Sigmoid colon (tissue), 7 donors: ENCODE measurements around the gene KCP. TPM values are rescaled to one million over a fixed set of nuclear protein-coding genes. Genes with fewer than 3 reads are reported as not detected.

ENCODE experiments used
- DNase-seq: peaks from one replicate; pipeline ENCODE4 v3.0.0-alpha.2; 2019
- H3K27ac ChIP-seq, 4 donors: fragments of 200-600 bp; sonication (generic); one replicate each; pipeline ENCODE4 v1.5.1; 2016 to 2019; ENCODE audit warnings: mild to moderate bottlenecking in 1 of 4
- H3K27me3 ChIP-seq, 3 donors: fragments of 200-600 bp; sonication (generic); one replicate each; pipeline ENCODE4 v1.5.1; 2019; ENCODE audit warnings: mild to moderate bottlenecking in 1 of 3
- H3K36me3 ChIP-seq, 4 donors: fragments of 200-600 bp; sonication (generic); one replicate each; pipeline ENCODE4 v1.5.1; 2016 to 2019
- H3K4me1 ChIP-seq, 4 donors: fragments of 200-600 bp; sonication (generic); one replicate each; pipeline ENCODE4 v1.5.1; 2017 to 2019
- H3K4me3 ChIP-seq, 4 donors: fragments of 200-600 bp; sonication (generic); one replicate each; pipeline ENCODE4 v1.5.1; 2017 to 2019; ENCODE audit warnings: mild to moderate bottlenecking in 2 of 4, moderate library complexity in 1 of 4
- H3K9me3 ChIP-seq, 4 donors: fragments of 200-600 bp in 3 of 4; sonication (generic) in 3 of 4; one replicate each; pipeline versions ENCODE4 v1.5.1 to v1.6.1; 2013 to 2019
- EP300 ChIP-seq, 4 donors: sonication (generic); formaldehyde crosslinking; IDR thresholded peaks; one replicate each; pipeline ENCODE4 v1.6.1; 2017; ENCODE audit warnings: antibody characterized with exemption in 4 of 4
- POLR2A ChIP-seq, 2 donors: fragments of 450-650 bp; IDR thresholded peaks; one replicate each; pipeline ENCODE4 v1.6.1; 2016; ENCODE audit warnings: antibody characterized with exemption in 2 of 2, mild to moderate bottlenecking in 2 of 2, moderate library complexity in 2 of 2
- POLR2AphosphoS5 ChIP-seq, 4 donors: sonication (generic); formaldehyde crosslinking; IDR thresholded peaks; one replicate each; pipeline ENCODE4 v1.6.1; 2017; ENCODE audit warnings: antibody characterized with exemption in 4 of 4
- WGBS, 2 donors: extraction: QIAGEN DNeasy Blood & Tissue Kit; methylation state at CpG; one replicate each; pipeline ENCODE4 v1.1.7; 2013; 5-methylcytosine and 5-hydroxymethylcytosine counted together
- intact Hi-C: fragments of 100-400 bp; cut with DNase I; formaldehyde crosslinking; loops from one replicate; pipeline ENCODE4 v1.15.1; 2023
- polyA plus RNA-seq, 3 donors: library from polyadenylated mRNA; stranded (reverse); fragments of 200-250 nt; gene quantifications; one replicate each; pipeline ENCODE4 v1.2.3, GENCODE V29; 2013
- total RNA-seq, 4 donors: library from RNA; depleted of rRNA; stranded (reverse); fragments of >200 nt; gene quantifications; one replicate each; pipeline ENCODE4 v1.1.0, GENCODE V29; 2016
- TF ChIP-seq, protein P1 (sequence below), 4 experiments: fragments of 450-650 bp in 3 of 4; fragments of 200-600 bp in 1 of 4; IDR thresholded peaks; one replicate each; pipeline ENCODE4 v1.5.1; 2016 to 2019; ENCODE audit warnings: antibody characterized with exemption in 4 of 4, mild to moderate bottlenecking in 3 of 4, moderate library complexity in 2 of 4
- donor health status: healthy with polysubstance abuse.
- donor health status: Bipolar disorder and iron deficiency.
- donor health status: healthy.

KCP gene
- total and polyA plus RNA-seq, 7 donors = 0.14 to 0.42 (median 0.32) TPM; not detected in 3

GRCh38 chr7:128841171-128841690 is 69.3 kb downstream of the KCP start:
- H3K4me1 ChIP-seq = peaks cover 0 to 54% (median 27%) of the 10 kb centered on the region in 4 donors
- TF ChIP-seq POLR2A (IDR thresholded peaks at IDR 0.05) = no peak
- TF ChIP-seq, protein P1, sequence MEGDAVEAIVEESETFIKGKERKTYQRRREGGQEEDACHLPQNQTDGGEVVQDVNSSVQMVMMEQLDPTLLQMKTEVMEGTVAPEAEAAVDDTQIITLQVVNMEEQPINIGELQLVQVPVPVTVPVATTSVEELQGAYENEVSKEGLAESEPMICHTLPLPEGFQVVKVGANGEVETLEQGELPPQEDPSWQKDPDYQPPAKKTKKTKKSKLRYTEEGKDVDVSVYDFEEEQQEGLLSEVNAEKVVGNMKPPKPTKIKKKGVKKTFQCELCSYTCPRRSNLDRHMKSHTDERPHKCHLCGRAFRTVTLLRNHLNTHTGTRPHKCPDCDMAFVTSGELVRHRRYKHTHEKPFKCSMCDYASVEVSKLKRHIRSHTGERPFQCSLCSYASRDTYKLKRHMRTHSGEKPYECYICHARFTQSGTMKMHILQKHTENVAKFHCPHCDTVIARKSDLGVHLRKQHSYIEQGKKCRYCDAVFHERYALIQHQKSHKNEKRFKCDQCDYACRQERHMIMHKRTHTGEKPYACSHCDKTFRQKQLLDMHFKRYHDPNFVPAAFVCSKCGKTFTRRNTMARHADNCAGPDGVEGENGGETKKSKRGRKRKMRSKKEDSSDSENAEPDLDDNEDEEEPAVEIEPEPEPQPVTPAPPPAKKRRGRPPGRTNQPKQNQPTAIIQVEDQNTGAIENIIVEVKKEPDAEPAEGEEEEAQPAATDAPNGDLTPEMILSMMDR (IDR thresholded peaks at IDR 0.05) = no peak
- no peak for TF ChIP-seq EP300 (IDR thresholded peaks at IDR 0.05)
- no peak for TF ChIP-seq POLR2AphosphoS5 (IDR thresholded peaks at IDR 0.05)
- intact Hi-C loops = no loop called here
- no peaks in the 10 kb centered on the region for H3K9me3 ChIP-seq
- peaks cover 48 to 100% (median 94%) of the 10 kb centered on the region in 4 donors for H3K36me3 ChIP-seq
- H3K4me3 ChIP-seq = no peak overlapping the region
- WGBS, 2 donors = 27 to 77% methylated on average over 17 of the region's 17 CpGs
- no peaks in the 10 kb centered on the region for H3K27me3 ChIP-seq
- no peak for DNase-seq
- peak overlapping the region; percentile 30 to 99 (median 96) for H3K27ac ChIP-seq

DNA sequence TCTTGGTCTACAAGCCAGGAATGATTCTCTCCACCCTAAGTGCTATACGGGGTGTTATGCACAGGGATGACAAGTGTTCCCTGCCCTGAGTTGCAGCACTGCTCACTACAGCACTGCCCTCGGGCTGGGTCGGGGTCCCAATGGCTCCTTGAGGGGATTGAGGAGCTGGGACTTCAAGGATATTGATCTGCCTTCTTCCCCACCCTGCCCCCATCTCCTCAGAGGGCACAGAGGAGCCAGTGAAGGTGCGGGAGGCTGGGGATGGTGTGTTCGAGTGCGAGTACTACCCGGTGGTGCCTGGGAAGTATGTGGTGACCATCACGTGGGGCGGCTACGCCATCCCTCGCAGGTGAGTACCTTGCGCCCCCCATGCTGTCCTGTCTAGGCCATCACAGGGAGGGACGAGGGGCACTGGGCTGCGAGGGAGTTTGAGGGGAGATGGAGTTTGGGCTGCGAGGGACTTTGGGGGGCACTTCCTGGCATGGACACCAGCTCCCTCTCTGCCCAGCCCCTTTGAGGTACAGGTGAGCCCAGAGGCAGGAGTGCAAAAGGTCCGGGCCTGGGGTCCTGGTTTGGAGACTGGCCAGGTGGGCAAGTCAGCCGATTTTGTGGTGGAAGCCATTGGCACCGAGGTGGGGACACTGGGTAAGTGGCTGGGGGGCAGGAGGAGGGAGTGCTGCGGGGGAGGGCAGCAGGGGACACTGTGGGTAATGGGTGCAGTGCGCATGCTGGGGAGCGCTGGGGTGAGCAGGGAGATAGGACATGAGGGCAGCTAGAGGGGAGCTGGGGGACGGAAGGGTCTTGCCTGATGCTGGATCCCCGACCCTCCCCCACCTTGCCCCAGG is 70.0 kb downstream of the KCP start:
- Histone ChIP-seq H3K4me1 (peaks cover 0 to 61% (median 34%) of the 10 kb centered on the region in 4 donors), H3K27me3 (no peaks in the 10 kb centered on the region), H3K27ac (peak overlapping the region; percentile 54 to 99 (median 96)), H3K9me3 (no peaks in the 10 kb centered on the region), H3K36me3 (peaks cover 51 to 99% (median 92%) of the 10 kb centered on the region in 4 donors), H3K4me3 (no peak overlapping the region)
- 86 to 93% methylated on average over 23 of the region's 23 CpGs for WGBS, 2 donors
- intact Hi-C loops = no loop called here
- no peak for TF ChIP-seq POLR2AphosphoS5 (IDR thresholded peaks at IDR 0.05)
- TF ChIP-seq, protein P1 (IDR thresholded peaks at IDR 0.05) = no peak
- no peak for TF ChIP-seq POLR2A (IDR thresholded peaks at IDR 0.05)
- no peak for TF ChIP-seq EP300 (IDR thresholded peaks at IDR 0.05)
- DNase-seq = no peak

DNA sequence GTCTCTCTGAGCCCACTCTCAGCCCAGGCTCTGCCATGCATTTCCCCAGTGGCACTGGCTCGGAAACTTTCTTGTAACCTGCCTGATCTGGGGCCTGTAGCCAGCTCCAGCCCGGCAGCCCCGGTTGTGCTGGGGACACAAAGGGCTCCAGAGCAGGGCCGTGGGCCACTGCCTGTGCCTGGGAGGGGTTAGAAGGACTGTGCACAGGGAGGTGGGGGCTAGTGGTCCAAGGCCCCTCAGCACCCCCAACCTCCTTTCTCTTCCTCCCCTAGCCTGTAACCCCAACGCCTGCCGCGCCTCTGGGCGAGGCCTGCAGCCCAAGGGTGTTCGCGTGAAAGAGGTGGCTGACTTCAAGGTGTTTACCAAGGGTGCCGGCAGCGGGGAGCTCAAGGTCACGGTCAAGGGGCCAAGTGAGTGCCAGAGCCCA is 70.7 kb downstream of the KCP start:
- Histone ChIP-seq H3K27me3 (no peaks in the 10 kb centered on the region), H3K9me3 (no peaks in the 10 kb centered on the region), H3K4me1 (peaks cover 0 to 68% (median 42%) of the 10 kb centered on the region in 4 donors), H3K4me3 (no peak overlapping the region), H3K36me3 (peaks cover 50 to 98% (median 89%) of the 10 kb centered on the region in 4 donors), H3K27ac (peak overlapping the region; percentile 54 to 99 (median 96))
- no peak for TF ChIP-seq EP300 (IDR thresholded peaks at IDR 0.05)
- TF ChIP-seq POLR2A (IDR thresholded peaks at IDR 0.05) = no peak
- no peak for TF ChIP-seq POLR2AphosphoS5 (IDR thresholded peaks at IDR 0.05)
- TF ChIP-seq, protein P1 (IDR thresholded peaks at IDR 0.05) = no peak
- whole genome bisulfite sequencing, 2 donors = 43 to 78% methylated on average over 13 of the region's 13 CpGs
- no peak for DNase-seq
- intact Hi-C loops = no loop called here

DNA sequence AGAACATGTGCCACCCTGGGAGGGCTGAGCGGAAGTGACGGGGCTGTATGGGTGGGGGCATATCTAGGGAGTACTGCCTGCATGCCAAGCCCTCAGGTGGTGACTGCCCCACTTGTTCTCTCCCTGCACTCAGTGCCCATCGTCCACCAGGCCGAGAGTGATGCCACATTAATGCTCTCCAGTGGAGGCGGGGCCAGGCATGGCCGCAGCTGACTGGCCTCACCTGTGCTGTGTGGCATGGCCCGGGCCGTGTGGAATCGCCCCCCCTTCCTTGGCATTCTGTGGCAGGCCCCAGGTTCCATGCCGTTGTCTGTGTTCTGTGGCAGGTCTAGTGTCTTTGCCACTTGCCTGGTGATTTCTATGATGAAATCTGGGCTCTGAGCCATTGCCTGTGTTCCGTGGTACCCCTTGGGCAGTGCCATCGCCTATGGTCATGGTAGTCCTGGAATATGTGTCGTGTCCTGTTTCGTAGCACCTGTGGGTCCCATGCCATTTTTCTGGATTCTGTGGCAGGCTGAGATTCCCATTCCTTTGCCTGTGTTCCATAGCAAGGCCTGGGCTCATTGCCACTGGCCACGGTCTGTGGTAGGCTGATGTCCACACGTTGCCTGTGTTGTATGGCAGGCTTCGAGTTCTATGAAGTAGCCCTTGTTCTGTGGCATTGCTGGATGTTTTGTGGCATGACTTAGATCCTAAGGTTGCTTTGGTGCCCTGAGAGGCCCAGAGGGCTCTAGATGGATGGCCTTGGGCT is 71.4 kb downstream of the KCP start:
- Histone ChIP-seq H3K27ac (peak overlapping the region; percentile 95 to 99 (median 98)), H3K27me3 (no peaks in the 10 kb centered on the region), H3K9me3 (no peaks in the 10 kb centered on the region), H3K4me1 (peaks cover 0 to 73% (median 48%) of the 10 kb centered on the region in 4 donors), H3K36me3 (peaks cover 44 to 92% (median 83%) of the 10 kb centered on the region in 4 donors), H3K4me3 (no peak overlapping the region)
- no peak for DNase-seq
- WGBS, 2 donors = 90 to 93% methylated on average over 17 of the region's 17 CpGs
- intact Hi-C loops = no loop called here
- TF ChIP-seq EP300 (IDR thresholded peaks at IDR 0.05) (no peak), POLR2AphosphoS5 (IDR thresholded peaks at IDR 0.05) (no peak), POLR2A (IDR thresholded peaks at IDR 0.05) (no peak)
- TF ChIP-seq, protein P1 (IDR thresholded peaks at IDR 0.05) = no peak
